DOHH2 (cell line): Measurements from ENCODE around the gene RNF14.

Source experiments
- H3F3A ChIP-seq: fragments of 200-600 bp; sonication (generic), shearing (Covaris generic); 2 replicates; pipeline ENCODE4 v1.6.0; 2016; ENCODE audit warnings: antibody characterized with exemption, mild to moderate bottlenecking; ENCODE audit not compliant: control insufficient read depth, insufficient read depth
- H3K27ac ChIP-seq: fragments of 200-600 bp; sonication (generic); 2 replicates; pipeline ENCODE4 v1.5.1; 2014; ENCODE audit warnings: low read depth, mild to moderate bottlenecking, low read length, moderate library complexity
- H3K27me3 ChIP-seq: fragments of 200-600 bp; sonication (generic); 2 replicates; pipeline ENCODE4 v1.6.1; 2014; ENCODE audit warnings: mild to moderate bottlenecking, low read length, mixed read lengths; ENCODE audit not compliant: control insufficient read depth
- H3K36me3 ChIP-seq: fragments of 200-600 bp; sonication (generic); 2 replicates; pipeline ENCODE4 v1.6.1; 2014; ENCODE audit warnings: mild to moderate bottlenecking, low read length, moderate library complexity, mixed read lengths; ENCODE audit not compliant: control insufficient read depth
- H3K4me1 ChIP-seq: fragments of 200-600 bp; sonication (generic); 2 replicates; pipeline ENCODE4 v1.6.1; 2014; ENCODE audit warnings: mild to moderate bottlenecking, low read length, mixed read lengths; ENCODE audit not compliant: control insufficient read depth
- H3K4me2 ChIP-seq: fragments of 200-600 bp; sonication (generic); 2 replicates; pipeline ENCODE4 v1.6.0; 2014; ENCODE audit warnings: mild to moderate bottlenecking, low read length, moderate library complexity
- H3K4me3 ChIP-seq: fragments of 200-600 bp; sonication (generic); 2 replicates; pipeline ENCODE4 v1.5.1; 2014; ENCODE audit warnings: mild to moderate bottlenecking, low read length, mixed read lengths
- H3K79me2 ChIP-seq: fragments of 200-600 bp; sonication (generic); 2 replicates; pipeline ENCODE4 v1.6.1; 2014; ENCODE audit warnings: mild to moderate bottlenecking, low read length, mixed read lengths; ENCODE audit not compliant: control insufficient read depth
- H3K9me2 ChIP-seq: fragments of 200-600 bp; sonication (generic); replicated peaks from 2 replicates; pipeline ENCODE4 v1.6.1; 2014; ENCODE audit warnings: mild to moderate bottlenecking, low read length, mixed read lengths; ENCODE audit not compliant: control insufficient read depth
- H3K9me3 ChIP-seq: fragments of 200-600 bp; sonication (generic); 2 replicates; pipeline ENCODE4 v1.6.1; 2014; ENCODE audit warnings: antibody characterized with exemption, low read length, mixed read lengths; ENCODE audit not compliant: control insufficient read depth, insufficient read depth
- H4K20me1 ChIP-seq: fragments of 200-600 bp; sonication (generic); 2 replicates; pipeline ENCODE4 v1.6.0; 2014; ENCODE audit warnings: low read depth, mild to moderate bottlenecking, antibody characterized with exemption, low read length, moderate library complexity; ENCODE audit not compliant: control insufficient read depth, insufficient read depth
- CTCF ChIP-seq: fragments of 200-600 bp; sonication (generic); IDR thresholded peaks from one replicate; pipeline ENCODE4 v1.5.1; 2014; ENCODE audit warnings: antibody characterized with exemption, mild to moderate bottlenecking, low read depth, low read length; ENCODE audit not compliant: poor library complexity, severe bottlenecking
- EZH2phosphoT487 ChIP-seq: fragments of 200-600 bp; sonication (generic); IDR thresholded peaks from 2 replicates; pipeline ENCODE4 v1.6.1; 2017; ENCODE audit warnings: borderline replicate concordance, mild to moderate bottlenecking, antibody characterized with exemption, low read length, moderate library complexity, mixed read lengths

The RNF14 gene

GRCh38 chr5:142003266-142003800, 34.4 kb downstream of the RNF14 start:
- Histone ChIP-seq H3K4me1 (no peaks in the 10 kb centered on the region), H3K27me3 (no peaks in the 10 kb centered on the region), H4K20me1 (no peaks in the 10 kb centered on the region), H3K9me2 (no peaks in the 10 kb centered on the region), H3K4me2 (no peak overlapping the region), H3K9me3 (no peaks in the 10 kb centered on the region), H3F3A (no peaks in the 10 kb centered on the region), H3K36me3 (peaks cover 12% of the 10 kb centered on the region), H3K79me2 (no peaks in the 10 kb centered on the region), H3K27ac (no peak overlapping the region), H3K4me3 (no peak overlapping the region)
- TF ChIP-seq CTCF = no peak

GRCh38 chr5:142006363-142007236, 37.7 kb downstream of the RNF14 start:
- no peaks in the 10 kb centered on the region for H4K20me1 ChIP-seq
- no peak overlapping the region for H3K4me3 ChIP-seq
- no peaks in the 10 kb centered on the region for H3K27me3 ChIP-seq
- no peak overlapping the region for H3K4me2 ChIP-seq
- no peaks in the 10 kb centered on the region for H3K79me2 ChIP-seq
- peaks cover 8% of the 10 kb centered on the region; the same call in 1 of the 2 replicates for H3K36me3 ChIP-seq
- H3K27ac ChIP-seq = no peak overlapping the region
- H3K4me1 ChIP-seq = no peaks in the 10 kb centered on the region
- H3K9me3 ChIP-seq = no peaks in the 10 kb centered on the region
- no peaks in the 10 kb centered on the region for H3F3A ChIP-seq
- H3K9me2 ChIP-seq = no peaks in the 10 kb centered on the region
- TF ChIP-seq CTCF (no peak), EZH2phosphoT487 (no peak)

- no peak for TF ChIP-seq CTCF
- no peak overlapping the region for H3K4me2 ChIP-seq
- no peak overlapping the region for H3K4me3 ChIP-seq
- H3K36me3 ChIP-seq = peaks cover 3% of the 10 kb centered on the region; the same call in 1 of the 2 replicates
- peaks cover 2% of the 10 kb centered on the region for H3K4me1 ChIP-seq
- no peaks in the 10 kb centered on the region for H3K9me2 ChIP-seq
- no peaks in the 10 kb centered on the region for H4K20me1 ChIP-seq
- no peaks in the 10 kb centered on the region for H3F3A ChIP-seq
- no peaks in the 10 kb centered on the region for H3K9me3 ChIP-seq
- no peaks in the 10 kb centered on the region for H3K79me2 ChIP-seq
- peaks cover 5% of the 10 kb centered on the region; the same call in 1 of the 2 replicates for H3K27me3 ChIP-seq
- no peak overlapping the region for H3K27ac ChIP-seq
Measured at GRCh38 chr5:142007237-142007544, 38.3 kb downstream of the RNF14 start.
